ENCODE data around the gene EPS8L3. TPM values are rescaled to one million over a fixed set of nuclear protein-coding genes. Genes with fewer than 3 reads are reported as not detected.
"Not testable (repeated sequence)": the region's sequence is repeated elsewhere in the genome, so short reads cannot be mapped to it uniquely, and the experiment has no call there.

EPS8L3 gene
- total and polyA plus RNA-seq, 8 donors: 0.21 to 0.99 (median 0.52) TPM; not detected in 2

DNA sequence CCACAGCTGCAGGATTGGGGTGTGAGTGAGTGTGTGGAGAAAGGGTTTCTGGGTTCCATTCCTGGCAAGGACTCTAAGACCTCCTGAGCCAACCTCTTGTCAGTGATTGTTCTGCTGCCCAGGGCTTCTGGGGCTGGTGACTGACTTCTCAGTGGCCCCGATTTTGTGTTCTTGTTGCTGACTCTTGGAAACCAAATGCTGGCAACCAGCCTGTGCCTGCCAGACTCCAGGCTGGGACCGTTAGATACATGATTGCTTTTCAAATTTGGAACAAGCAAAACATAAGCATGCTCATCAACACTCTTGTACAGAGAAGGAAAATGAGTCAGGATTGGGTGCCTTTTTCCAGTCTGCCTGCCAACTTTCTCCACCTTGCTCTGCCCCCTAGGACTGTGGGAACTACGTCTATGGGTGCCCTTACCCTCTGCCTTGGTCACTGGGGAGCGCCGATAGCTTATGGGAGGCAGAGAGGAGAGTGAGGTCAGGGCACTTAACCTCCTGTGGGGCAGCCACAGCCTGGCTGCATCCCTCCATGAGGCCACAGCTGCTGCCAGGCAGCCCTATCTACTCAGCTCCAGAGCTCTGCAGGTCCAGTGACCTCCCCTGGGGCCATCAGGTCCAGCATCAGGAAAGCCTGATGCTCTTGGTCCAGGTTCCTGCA is 39.3 kb upstream of the EPS8L3 start:
- TF ChIP-seq, protein P1, sequence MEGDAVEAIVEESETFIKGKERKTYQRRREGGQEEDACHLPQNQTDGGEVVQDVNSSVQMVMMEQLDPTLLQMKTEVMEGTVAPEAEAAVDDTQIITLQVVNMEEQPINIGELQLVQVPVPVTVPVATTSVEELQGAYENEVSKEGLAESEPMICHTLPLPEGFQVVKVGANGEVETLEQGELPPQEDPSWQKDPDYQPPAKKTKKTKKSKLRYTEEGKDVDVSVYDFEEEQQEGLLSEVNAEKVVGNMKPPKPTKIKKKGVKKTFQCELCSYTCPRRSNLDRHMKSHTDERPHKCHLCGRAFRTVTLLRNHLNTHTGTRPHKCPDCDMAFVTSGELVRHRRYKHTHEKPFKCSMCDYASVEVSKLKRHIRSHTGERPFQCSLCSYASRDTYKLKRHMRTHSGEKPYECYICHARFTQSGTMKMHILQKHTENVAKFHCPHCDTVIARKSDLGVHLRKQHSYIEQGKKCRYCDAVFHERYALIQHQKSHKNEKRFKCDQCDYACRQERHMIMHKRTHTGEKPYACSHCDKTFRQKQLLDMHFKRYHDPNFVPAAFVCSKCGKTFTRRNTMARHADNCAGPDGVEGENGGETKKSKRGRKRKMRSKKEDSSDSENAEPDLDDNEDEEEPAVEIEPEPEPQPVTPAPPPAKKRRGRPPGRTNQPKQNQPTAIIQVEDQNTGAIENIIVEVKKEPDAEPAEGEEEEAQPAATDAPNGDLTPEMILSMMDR (IDR thresholded peaks at IDR 0.05): no peak
- DNase-seq (no peak), ATAC-seq (no peak)
- intact Hi-C loops (cut with DNase I): no loop called here
- no peaks in the 10 kb centered on the region for H3K9me3 ChIP-seq
- peak overlapping the region in 1 of 2 donors; percentile 35 for H3K27ac ChIP-seq
- H3K36me3 ChIP-seq: no peaks in the 10 kb centered on the region
- H3K27me3 ChIP-seq: no peaks in the 10 kb centered on the region
- no peak overlapping the region for H3K4me3 ChIP-seq
- peaks cover 0 to 33% of the 10 kb centered on the region in 2 donors for H3K4me1 ChIP-seq

DNA sequence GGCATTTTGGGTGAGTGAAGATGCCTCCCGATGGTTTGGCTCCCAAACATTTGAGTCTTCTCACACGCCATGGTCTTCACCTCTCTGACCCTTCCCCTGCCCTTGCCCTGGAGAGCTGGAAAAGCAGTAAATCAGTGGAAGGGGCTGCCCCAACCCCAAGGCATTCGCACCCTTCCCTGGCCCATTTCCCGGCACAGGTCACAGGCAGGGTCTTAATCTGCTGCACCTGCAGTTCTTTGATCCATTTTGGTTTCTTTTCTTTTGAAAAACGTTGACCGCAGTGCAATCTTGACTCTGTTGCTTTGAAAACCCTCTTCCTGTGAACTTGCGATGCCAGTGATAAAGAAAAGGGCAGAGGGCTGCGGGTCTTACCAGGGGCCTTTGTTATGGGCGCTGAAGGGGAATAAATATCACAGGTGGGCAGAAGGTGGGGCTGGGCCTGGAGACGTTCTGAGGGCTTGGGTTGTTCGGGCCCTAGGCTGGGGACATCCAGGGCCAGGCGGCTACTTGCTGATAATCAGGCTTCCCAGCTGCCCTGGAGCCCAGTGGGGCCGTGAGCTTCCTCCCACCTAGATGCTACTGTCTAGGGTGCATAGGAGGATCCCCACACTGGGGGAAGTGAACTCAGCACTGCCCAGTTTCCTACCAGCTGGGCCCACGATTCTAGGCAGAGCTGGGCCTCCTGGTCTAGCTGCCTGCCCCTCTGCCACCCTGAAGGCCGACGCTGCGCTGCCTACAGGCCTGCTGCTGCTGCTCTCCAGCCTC is 38.6 kb upstream of the EPS8L3 start:
- TF ChIP-seq, protein P1 (IDR thresholded peaks at IDR 0.05): no peak
- intact Hi-C loops (cut with DNase I): no loop called here
- Histone ChIP-seq H3K4me3 (no peak overlapping the region), H3K4me1 (peaks cover 0 to 36% of the 10 kb centered on the region in 2 donors), H3K27ac (peak overlapping the region in 1 of 2 donors; percentile 35), H3K36me3 (no peaks in the 10 kb centered on the region), H3K27me3 (no peaks in the 10 kb centered on the region), H3K9me3 (no peaks in the 10 kb centered on the region)
- ATAC-seq (no peak), DNase-seq (no peak)

DNA sequence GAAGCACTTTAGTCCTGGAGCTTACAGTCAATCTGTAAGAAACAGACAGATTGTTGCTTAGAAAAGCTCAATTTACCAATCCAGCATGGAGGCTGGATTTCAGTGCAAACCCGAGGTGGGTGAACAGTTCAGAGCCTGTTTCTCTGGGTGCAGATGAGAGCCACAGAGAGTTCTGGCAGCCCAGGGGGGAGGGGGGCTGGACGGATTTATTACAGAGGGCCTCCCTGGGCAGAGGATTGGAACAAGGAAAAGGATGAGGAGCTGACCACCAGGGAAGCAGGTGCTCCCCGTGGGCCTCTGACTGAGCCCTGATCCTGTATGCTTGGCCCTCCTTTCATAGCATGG is 38.0 kb upstream of the EPS8L3 start:
- Histone ChIP-seq H3K27me3 (no peaks in the 10 kb centered on the region), H3K4me1 (peaks cover 0 to 36% of the 10 kb centered on the region in 2 donors), H3K27ac (no peak overlapping the region), H3K36me3 (no peaks in the 10 kb centered on the region), H3K9me3 (no peaks in the 10 kb centered on the region), H3K4me3 (no peak overlapping the region)
- intact Hi-C loops (cut with DNase I): no loop called here
- DNase-seq (no peak), ATAC-seq (no peak)
- TF ChIP-seq, protein P1 (IDR thresholded peaks at IDR 0.05): no peak

DNA sequence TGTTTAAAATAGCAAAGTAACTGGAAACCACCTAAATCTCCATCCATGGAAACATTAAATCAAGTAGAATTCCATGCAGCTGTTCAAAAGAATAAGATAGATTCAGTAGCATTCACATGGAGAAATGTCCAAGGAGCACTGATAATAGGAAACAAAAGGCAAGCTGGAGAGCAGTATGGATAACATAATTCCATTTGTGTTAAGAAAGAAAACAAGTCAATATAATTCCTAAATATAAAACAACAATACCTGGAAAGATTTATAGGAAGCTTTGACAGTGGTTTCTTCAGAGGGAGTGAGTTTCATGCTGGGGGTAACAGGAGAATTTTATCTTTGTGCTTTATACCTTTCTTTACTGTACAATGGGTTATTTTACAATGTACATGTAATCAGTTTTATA is 36.6 kb upstream of the EPS8L3 start:
- intact Hi-C loops (cut with DNase I): no loop called here
- Histone ChIP-seq H3K4me3 (no peak overlapping the region), H3K4me1 (peaks cover 0 to 31% of the 10 kb centered on the region in 2 donors), H3K27me3 (no peaks in the 10 kb centered on the region), H3K27ac (no peak overlapping the region), H3K36me3 (no peaks in the 10 kb centered on the region), H3K9me3 (no peaks in the 10 kb centered on the region)
- DNase-seq: no peak
- TF ChIP-seq, protein P1 (IDR thresholded peaks at IDR 0.05): no peak
- ATAC-seq: no peak

DNA sequence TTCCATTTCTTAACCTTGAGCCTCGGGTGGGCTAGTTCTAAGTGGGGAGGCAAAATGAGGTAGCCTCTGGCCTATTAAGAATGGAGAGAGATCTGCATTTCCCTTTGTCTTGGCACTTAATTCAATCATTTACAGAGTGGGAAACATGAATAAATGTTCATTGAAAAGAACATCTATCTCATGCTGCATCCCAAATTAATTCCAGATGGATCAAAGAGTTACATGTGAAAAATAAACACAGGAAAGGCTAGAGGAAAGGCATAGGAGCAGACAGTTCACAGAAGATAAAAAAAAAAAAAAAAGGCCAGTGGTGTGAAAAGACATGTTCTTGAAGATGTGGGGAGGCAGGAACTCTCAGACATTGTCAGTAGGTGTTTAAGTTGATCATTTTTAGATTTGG is 35.7 kb upstream of the EPS8L3 start:
- DNase-seq (no peak), ATAC-seq (no peak)
- Histone ChIP-seq H3K36me3 (no peaks in the 10 kb centered on the region), H3K9me3 (no peaks in the 10 kb centered on the region), H3K4me1 (peaks cover 0 to 35% of the 10 kb centered on the region in 2 donors), H3K4me3 (no peak overlapping the region), H3K27ac (no peak overlapping the region), H3K27me3 (no peaks in the 10 kb centered on the region)
- TF ChIP-seq, protein P1 (IDR thresholded peaks at IDR 0.05): no peak
- intact Hi-C loops (cut with DNase I): loop anchor here in 1 of 2 donors (10.0 kb wide), 1 partner anchor 115 kb away; the partner anchor contains the start of gene CSF1

DNA sequence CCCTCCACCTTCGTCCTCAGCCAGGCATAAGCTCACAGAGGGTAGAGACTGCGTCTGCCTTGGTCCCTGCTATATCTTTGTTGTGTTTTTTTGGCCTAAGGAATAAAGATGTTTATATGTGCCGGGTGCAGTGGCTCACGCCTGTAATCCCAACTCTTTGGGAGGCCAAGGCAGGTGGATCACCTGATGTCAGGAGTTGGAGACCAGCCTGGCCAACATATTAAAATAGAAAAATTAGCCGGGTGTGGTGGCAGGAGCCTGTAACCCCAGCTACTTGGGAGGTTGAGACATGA is 33.5 kb upstream of the EPS8L3 start:
- ATAC-seq, H3K36me3 ChIP-seq, H3K4me3 ChIP-seq, H3K27me3 ChIP-seq, DNase-seq, H3K9me3 ChIP-seq: not testable (repeated sequence)
- Histone ChIP-seq H3K27ac (peak overlapping the region in 1 of 2 donors; percentile 21), H3K4me1 (peaks cover 16 to 37% of the 10 kb centered on the region in 2 donors)
- intact Hi-C loops (cut with DNase I): loop anchor here in 1 of 2 donors (10.0 kb wide), 1 partner anchor 118 kb away; the partner anchor contains the start of gene CSF1
